K562 (cell line): Measurements from ENCODE around the gene AIF1. TPM values are rescaled to one million over a fixed set of nuclear protein-coding genes. Genes with fewer than 3 reads are reported as not detected.

Source experiments
- CEBPG ChIP-seq, 3 experiments: fragments of 200-800 bp in 1 of 3; sonication (Bioruptor generic) in 1 of 3; sonication (generic) in 1 of 3; formaldehyde crosslinking in 1 of 3; IDR thresholded peaks in 2 of 3; conservative IDR thresholded peaks in 1 of 3; 2 replicates each; pipeline versions ENCODE4 v1.6.1 to v1.8.0; 2016 to 2022; ENCODE audit warnings: missing compliant biosample characterization in 2 of 3, missing genetic modification characterization in 2 of 3, mild to moderate bottlenecking in 1 of 3, missing genetic modification reagents in 1 of 3
- CUX1 ChIP-seq: fragments of 200-800 bp; sonication (Bioruptor generic); IDR thresholded peaks from 2 replicates; pipeline ENCODE4 v1.6.1; 2016; ENCODE audit warnings: missing genetic modification characterization, missing compliant biosample characterization
- ETV5 ChIP-seq: sonication (generic); formaldehyde crosslinking; IDR thresholded peaks from 2 replicates; pipeline ENCODE4 v1.4.0; 2020; ENCODE audit warnings: low read depth, mild to moderate bottlenecking, missing genetic modification reagents
- RBFOX2 ChIP-seq: fragments of 200-400 bp; formaldehyde crosslinking; IDR thresholded peaks from 2 replicates; pipeline ENCODE4 v1.6.1; 2017; ENCODE audit warnings: low read depth, mild to moderate bottlenecking, low read length, moderate library complexity
- SMARCC2 ChIP-seq: fragments of 450-650 bp; IDR thresholded peaks from 2 replicates; pipeline ENCODE4 v1.6.1; 2017; ENCODE audit warnings: antibody characterized with exemption, moderate library complexity, mild to moderate bottlenecking, low read depth
- TBL1XR1 ChIP-seq, 2 experiments: IDR thresholded peaks; 2 replicates each; pipeline ENCODE4 v1.6.1; 2012; ENCODE audit warnings: improper control_type of control experiment in 2 of 2, low read length in 2 of 2, mild to moderate bottlenecking in 1 of 2
- ZBTB26 ChIP-seq: fragments of 450-650 bp; formaldehyde crosslinking; IDR thresholded peaks from 2 replicates; pipeline ENCODE4 v1.4.0; 2022; ENCODE audit warnings: missing genetic modification characterization
- polyA plus RNA-seq, 8 experiments: library from polyadenylated mRNA; depleted of rRNA in 4 of 8; stranded (reverse) in 5 of 8; unstranded in 3 of 8; fragments of >200 nt; fragmentation: Nextera tagmentation in 2 of 8; fragmentation: Illumina TruSeq in 1 of 8; extraction: Ambion mirVana in 2 of 8; extraction: Trizol in 1 of 8; gene quantifications; 2 replicates each; pipeline versions ENCODE4 v1.2.1 to v1.2.3, GENCODE V29; 2011 to 2014; ENCODE audit warnings: inconsistent platforms in 1 of 8, missing spikeins in 1 of 8
- total RNA-seq, 7 experiments: library from RNA; depleted of rRNA in 6 of 7; stranded (reverse); fragments of >200 nt in 6 of 7; fragmentation: Illumina TruSeq in 2 of 7; extraction: Trizol in 2 of 7; gene quantifications; 2 replicates each; pipeline versions ENCODE4 v1.2.1 to v1.2.3, GENCODE V29; 2011 to 2021; ENCODE audit warnings: low replicate concordance in 1 of 7

AIF1 gene
- total and polyA plus RNA-seq, 9 of the 15 experiments (the other 6 are each of a cell fraction or from before 2014, with no cell fraction given), result 9.4 to 33.4 (median 19.4) TPM

DNA sequence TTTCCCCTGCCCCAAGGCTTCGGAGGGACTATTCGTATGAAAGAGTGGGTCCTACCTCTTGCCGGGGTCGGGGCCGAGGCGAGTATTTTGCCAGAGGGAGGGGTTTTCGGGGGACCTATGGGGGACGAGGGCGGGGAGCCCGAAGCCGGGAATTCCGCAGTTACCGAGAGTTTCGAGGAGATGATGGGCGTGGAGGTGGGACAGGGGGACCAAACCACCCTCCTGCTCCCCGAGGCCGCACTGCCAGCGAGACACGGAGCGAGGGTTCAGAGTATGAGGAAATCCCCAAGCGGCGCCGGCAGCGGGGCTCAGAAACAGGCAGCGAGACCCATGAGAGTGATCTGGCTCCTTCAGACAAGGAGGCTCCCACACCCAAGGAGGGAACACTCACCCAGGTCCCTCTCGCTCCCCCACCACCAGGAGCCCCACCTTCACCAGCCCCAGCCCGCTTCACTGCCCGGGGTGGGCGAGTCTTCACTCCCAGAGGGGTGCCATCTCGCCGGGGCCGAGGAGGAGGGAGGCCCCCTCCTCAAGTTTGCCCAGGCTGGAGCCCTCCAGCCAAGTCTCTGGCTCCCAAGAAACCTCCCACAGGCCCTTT, 16.7 kb downstream of the AIF1 start (continued):
- TF ChIP-seq CEBPG (CRISPR knock-in tag; IDR thresholded peaks at IDR 0.05) (no peak), CEBPG (tag; conservative IDR thresholded peaks at IDR 0.05 in 1 of 2, IDR thresholded peaks at IDR 0.05 in 1 of 2) (no peak), RBFOX2 (peak; percentile 65), TBL1XR1 (IDR thresholded peaks at IDR 0.05; ENCODE audit: low read length in 2 of 2) (no peak), ETV5 (no peak), CUX1 (CRISPR knock-in tag) (no peak), SMARCC2 (no peak), ZBTB26 (CRISPR knock-in tag) (no peak)
- TF ChIP-seq, all 486 proteins: peak for 9
